Effector memory CD8-positive, alpha-beta T cell (primary cell): ENCODE results near the gene CDH4.

Experiments used
- ATAC-seq: fragments of 150-1000 bp; cut with Tn5 transposase; replicated peaks from 2 replicates; pipeline ENCODE4 v1.10.0; 2021; ENCODE audit warnings: mild to moderate bottlenecking, moderate library complexity
- DNase-seq, 3 experiments: peaks; one replicate each; pipeline ENCODE4 v3.0.0; 2021
- H3K27ac Mint-ChIP-seq, 2 donors: one replicate each; pipeline ENCODE4 v1.8.0; 2022; ENCODE audit warnings: mild to moderate bottlenecking in 2 of 2, mixed read lengths in 2 of 2, moderate library complexity in 2 of 2
- H3K27me3 Mint-ChIP-seq, 2 donors: one replicate each; pipeline ENCODE4 v1.8.0; 2022; ENCODE audit warnings: mixed read lengths in 2 of 2
- H3K36me3 Mint-ChIP-seq: one replicate; pipeline ENCODE4 v1.8.0; 2022; ENCODE audit warnings: mild to moderate bottlenecking, moderate library complexity, mixed read lengths; ENCODE audit not compliant: insufficient read depth
- H3K4me1 Mint-ChIP-seq, 2 donors: one replicate each; pipeline ENCODE4 v1.8.0; 2022; ENCODE audit warnings: low read depth in 2 of 2, mixed read lengths in 2 of 2
- H3K4me3 Mint-ChIP-seq, 2 donors: one replicate each; pipeline ENCODE4 v1.8.0; 2022; ENCODE audit warnings: mild to moderate bottlenecking in 2 of 2, mixed read lengths in 2 of 2, moderate library complexity in 2 of 2
- H3K9me3 Mint-ChIP-seq, 2 donors: one replicate each; pipeline ENCODE4 v1.8.0; 2022; ENCODE audit warnings: mixed read lengths in 2 of 2

The CDH4 gene

DNA sequence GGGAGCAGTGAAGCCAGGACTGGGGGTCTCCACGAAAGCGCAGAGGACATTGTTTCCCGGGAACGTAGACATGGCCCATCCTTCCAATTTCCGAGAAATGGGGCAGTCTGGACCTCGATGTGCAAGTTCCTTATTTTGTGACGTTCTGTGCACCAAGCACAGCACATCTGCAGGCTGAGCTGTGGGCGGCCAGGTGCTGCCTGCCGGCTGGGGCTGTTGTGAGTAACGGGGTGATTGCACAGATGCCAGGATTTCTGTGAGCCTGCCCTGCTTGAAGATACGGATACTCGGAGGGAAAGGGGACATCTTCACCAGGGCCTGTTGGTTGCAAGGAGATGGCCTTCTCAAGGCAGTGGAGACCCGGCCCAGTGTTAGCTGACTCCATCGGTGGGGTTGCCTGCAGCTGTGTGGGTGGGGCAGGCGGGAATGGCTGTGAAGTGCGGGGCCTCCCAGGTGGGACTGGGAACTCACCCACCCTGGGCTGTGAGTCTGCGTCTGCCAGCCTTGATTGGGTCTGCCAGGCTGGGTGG is 27.6 kb downstream of the CDH4 start:
- ATAC-seq (no peak), DNase-seq (no peak)
- H3K4me1 Mint-ChIP-seq: no peaks in the 10 kb centered on the region
- H3K27me3 Mint-ChIP-seq: peaks cover 0 to 21% of the 10 kb centered on the region in 2 donors
- H3K9me3 Mint-ChIP-seq: peaks cover 7 to 14% of the 10 kb centered on the region in 2 donors
- H3K36me3 Mint-ChIP-seq: no peaks in the 10 kb centered on the region
- H3K27ac Mint-ChIP-seq: no peak overlapping the region
- no peak overlapping the region for H3K4me3 Mint-ChIP-seq

DNA sequence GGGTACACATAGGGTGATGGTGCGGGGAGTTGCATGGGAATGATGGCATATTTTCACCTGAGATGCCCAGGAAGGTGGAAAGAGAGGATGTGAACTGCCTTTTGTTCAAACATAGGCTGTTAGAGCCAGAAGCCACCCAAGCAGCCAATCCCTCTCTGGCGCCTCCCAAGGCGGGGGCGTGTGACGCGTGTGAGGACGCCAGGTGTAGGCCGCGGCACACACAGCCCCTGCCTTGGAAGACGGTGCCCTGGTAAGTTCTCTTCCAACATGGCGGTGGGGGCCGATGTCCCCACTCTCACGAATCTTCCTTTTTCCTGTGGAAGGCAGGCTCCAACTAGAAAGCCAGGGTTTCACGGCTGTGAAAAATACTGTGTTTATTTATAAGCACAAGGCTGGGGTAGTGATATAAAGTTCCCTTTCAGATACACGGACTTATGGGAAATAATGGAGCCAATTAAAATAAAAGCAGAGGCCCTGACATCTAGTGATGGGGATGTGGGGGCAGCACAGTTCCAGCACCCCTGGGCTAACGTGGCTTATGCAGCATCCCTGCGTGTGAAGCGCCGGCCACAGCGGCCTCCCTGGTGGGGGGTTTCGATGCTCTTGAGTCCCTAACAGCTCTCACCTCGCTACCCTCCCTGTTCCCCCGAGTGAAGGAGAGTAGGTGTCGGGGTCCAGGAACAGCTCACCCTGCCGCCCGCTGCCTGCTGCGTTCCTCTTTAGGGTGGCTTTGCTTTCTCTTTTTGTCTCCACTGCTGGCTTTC is 28.3 kb downstream of the CDH4 start:
- no peaks in the 10 kb centered on the region for H3K36me3 Mint-ChIP-seq
- no peak overlapping the region for H3K27ac Mint-ChIP-seq
- H3K4me3 Mint-ChIP-seq: no peak overlapping the region
- H3K4me1 Mint-ChIP-seq: no peaks in the 10 kb centered on the region
- H3K9me3 Mint-ChIP-seq: peaks cover 3 to 7% of the 10 kb centered on the region in 2 donors
- DNase-seq (no peak), ATAC-seq (no peak)
- peaks cover 0 to 21% of the 10 kb centered on the region in 2 donors for H3K27me3 Mint-ChIP-seq

DNA sequence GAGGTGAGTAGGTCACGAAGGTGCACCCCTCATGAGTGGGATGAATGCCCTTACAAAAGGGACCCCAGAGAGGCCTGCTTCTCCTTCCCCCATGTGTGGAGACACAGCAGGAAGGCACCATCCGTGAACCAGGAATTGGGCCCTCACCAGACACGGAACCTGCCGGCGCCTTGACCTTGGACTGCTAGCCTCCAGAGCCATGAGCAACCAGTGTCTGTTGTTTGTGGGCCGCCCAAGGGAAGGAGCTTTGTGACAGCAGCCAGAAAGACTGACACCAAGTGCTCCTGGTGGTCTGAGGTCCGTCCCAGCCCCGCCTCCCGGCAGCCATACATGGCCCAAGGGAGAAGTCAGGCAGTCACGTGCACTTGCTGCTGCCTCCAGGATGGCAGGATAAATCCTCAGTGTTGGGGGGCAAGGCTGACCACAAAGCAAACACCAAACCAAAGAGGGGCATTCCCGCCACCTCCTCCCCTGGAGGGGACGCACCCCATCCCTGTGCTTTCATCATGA is 29.3 kb downstream of the CDH4 start:
- H3K36me3 Mint-ChIP-seq: no peaks in the 10 kb centered on the region
- H3K4me3 Mint-ChIP-seq: no peak overlapping the region
- H3K4me1 Mint-ChIP-seq: no peaks in the 10 kb centered on the region
- ATAC-seq (no peak), DNase-seq (no peak)
- H3K27me3 Mint-ChIP-seq: peaks cover 0 to 21% of the 10 kb centered on the region in 2 donors
- peaks cover 3 to 7% of the 10 kb centered on the region in 2 donors for H3K9me3 Mint-ChIP-seq
- H3K27ac Mint-ChIP-seq: no peak overlapping the region

DNA sequence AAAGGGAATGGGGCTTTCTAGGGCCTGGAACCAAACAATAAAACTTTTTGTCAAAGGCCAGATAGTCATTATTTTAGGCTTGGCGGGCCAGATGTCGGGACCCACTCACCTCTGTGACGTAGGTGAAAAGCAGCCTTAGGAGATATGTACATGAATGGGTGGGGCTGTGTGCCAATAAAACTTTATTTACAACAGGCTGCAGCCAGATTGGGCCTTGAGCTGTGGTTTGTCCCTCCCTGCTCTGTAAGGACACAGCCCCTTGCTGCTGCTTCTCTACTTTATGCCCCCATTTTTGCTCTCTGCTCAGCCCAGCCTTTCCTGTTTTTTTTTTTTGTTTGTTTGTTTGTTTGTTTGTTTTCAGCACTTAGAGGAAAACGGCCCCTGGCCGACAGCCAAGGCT is 32.7 kb downstream of the CDH4 start:
- no peak overlapping the region for H3K27ac Mint-ChIP-seq
- ATAC-seq: no peak
- DNase-seq: no peak
- no peaks in the 10 kb centered on the region for H3K36me3 Mint-ChIP-seq
- H3K4me1 Mint-ChIP-seq: no peaks in the 10 kb centered on the region
- no peak overlapping the region for H3K4me3 Mint-ChIP-seq
- H3K9me3 Mint-ChIP-seq: peaks cover 3 to 7% of the 10 kb centered on the region in 2 donors
- H3K27me3 Mint-ChIP-seq: peaks cover 0 to 3% of the 10 kb centered on the region in 2 donors

DNA sequence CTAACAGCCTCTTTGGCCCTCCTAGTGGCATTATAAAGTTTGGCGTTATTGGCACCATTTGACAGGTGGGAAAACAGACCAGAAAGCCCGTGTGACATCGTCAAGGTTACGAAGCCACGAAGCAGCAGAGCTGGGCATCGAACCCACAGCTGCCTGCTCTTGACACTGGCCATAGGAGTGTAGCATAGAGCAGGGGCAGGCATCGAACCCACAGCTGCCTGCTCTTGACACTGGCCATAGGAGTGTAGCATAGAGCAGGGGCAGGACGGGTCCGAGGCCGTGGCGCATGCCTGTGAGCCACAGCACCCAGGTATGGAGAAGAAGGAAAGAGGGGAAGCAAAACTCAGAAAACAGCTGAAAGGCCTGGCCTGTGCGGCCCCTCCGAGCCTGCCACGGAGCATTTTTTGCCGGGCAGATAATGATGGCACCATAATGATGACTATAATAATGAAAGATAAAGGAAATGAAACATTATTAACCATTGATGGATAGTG is 33.1 kb downstream of the CDH4 start:
- H3K27me3 Mint-ChIP-seq: no peaks in the 10 kb centered on the region

DNA sequence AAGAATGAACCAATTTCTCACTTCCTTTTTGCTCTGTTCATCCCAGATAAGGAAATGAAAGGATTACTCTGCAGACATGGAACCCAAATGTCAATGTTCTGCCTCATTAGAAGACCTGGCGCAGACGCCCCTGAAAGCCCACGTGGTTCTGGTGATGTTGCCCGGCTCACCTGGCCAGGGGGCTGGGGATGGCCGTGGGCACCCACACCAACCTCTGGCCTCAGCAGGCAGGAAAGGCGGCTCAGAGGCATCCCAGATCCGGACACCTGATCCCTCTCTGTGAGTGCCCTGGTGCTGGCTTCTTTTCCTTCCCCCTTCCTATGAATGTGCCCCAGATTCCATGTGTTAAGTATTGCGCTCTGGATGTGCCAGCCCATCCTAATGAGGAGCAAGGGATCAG is 33.6 kb downstream of the CDH4 start:
- no peaks in the 10 kb centered on the region for H3K4me1 Mint-ChIP-seq
- H3K9me3 Mint-ChIP-seq: peaks cover 3 to 7% of the 10 kb centered on the region in 2 donors
- no peaks in the 10 kb centered on the region for H3K36me3 Mint-ChIP-seq
- no peak for ATAC-seq
- no peak overlapping the region for H3K4me3 Mint-ChIP-seq
- no peak for DNase-seq
- peaks cover 0 to 2% of the 10 kb centered on the region in 2 donors for H3K27me3 Mint-ChIP-seq
- no peak overlapping the region for H3K27ac Mint-ChIP-seq

More for the DNA sequence above, 33.1 kb downstream of the CDH4 start:
- H3K4me3 Mint-ChIP-seq: no peak overlapping the region
- ATAC-seq (no peak), DNase-seq (no peak)
- no peaks in the 10 kb centered on the region for H3K36me3 Mint-ChIP-seq
- no peaks in the 10 kb centered on the region for H3K4me1 Mint-ChIP-seq
- no peak overlapping the region for H3K27ac Mint-ChIP-seq
- H3K9me3 Mint-ChIP-seq: peaks cover 3 to 7% of the 10 kb centered on the region in 2 donors

DNA sequence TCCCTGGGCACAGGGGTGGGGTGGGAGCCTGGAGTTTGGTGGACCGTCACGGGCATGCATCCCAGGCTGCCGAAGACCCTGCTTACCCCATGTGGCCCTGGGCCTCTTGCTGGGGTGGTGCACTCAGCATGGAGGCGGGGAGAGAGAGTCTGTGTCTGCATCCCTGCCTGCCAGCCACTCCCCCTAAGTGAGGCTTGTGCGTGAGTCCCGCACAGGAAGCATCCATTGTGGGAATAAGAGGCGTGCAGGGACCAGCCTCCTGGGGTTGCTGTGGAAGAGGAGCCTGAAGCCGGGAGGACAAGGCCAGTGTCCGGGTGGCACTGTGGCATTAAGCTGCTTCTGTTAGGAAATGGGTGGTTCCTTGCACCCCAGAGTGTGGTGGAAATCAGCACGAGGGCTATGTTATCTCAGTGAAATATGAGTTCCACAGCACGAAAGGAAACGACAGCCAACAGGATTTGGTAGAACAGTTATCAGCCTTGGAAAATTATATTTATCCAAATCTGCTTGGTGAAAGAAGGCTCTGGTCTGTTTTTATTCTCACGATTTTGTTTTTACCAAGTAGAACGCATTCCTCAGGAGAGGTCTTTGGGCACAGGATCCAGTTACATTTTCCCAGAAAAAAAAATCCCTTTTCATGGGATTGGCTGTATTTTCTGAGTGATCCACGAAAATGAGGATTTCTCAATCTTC is 35.7 kb downstream of the CDH4 start:
- Mint-ChIP-seq H3K27me3 (peaks cover 0 to 18% of the 10 kb centered on the region in 2 donors), H3K4me3 (no peak overlapping the region), H3K4me1 (no peaks in the 10 kb centered on the region), H3K27ac (no peak overlapping the region), H3K36me3 (no peaks in the 10 kb centered on the region), H3K9me3 (peaks cover 0 to 1% of the 10 kb centered on the region in 2 donors)
- no peak for DNase-seq
- ATAC-seq: no peak

DNA sequence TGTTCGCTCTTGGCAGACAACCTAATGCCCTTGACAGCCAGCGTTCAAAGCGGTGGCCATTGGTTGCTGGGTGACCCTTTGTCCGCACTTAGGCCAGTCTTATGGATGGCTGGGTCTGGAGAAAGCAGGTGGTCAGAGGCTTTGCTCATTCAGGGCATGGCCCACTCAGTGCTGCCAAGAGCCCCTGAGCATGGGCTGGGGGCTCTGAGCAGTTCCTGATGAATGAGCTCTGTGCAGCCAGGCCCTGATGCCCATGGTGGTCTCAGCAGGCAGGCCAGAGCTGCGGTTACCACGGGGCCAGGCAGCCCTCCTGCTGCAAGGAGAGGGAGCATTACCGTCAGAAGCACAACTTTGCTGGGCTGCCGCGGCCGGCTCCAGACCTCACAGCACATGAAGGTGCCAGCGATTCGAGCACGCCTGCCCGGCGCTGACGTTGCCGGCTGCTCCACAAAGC is 36.3 kb downstream of the CDH4 start:
- peaks cover 0 to 18% of the 10 kb centered on the region in 2 donors for H3K27me3 Mint-ChIP-seq
- ATAC-seq: no peak
- DNase-seq: no peak
- no peaks in the 10 kb centered on the region for H3K4me1 Mint-ChIP-seq
- H3K4me3 Mint-ChIP-seq: no peak overlapping the region
- no peaks in the 10 kb centered on the region for H3K36me3 Mint-ChIP-seq
- H3K27ac Mint-ChIP-seq: no peak overlapping the region
- H3K9me3 Mint-ChIP-seq: no peaks in the 10 kb centered on the region

DNA sequence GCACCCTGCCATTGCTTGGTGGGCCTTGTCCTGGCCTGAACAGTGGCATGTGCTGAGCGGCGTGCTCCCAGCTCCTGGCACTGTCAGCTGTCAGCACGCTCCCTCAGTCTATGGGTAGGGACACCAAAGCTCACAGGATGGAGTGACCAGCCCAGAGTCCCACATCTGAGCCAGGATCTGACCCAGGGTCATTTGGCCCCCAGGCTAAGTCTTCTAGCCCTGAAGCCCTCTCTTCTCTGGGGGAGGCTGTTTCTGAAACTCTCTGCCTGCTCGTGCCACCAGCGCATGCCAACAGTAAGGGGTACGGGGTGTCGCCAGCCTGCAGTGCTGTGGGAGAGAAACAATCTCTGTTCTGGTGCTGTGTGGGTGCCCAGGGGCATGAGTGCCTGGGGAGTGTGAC is 37.1 kb downstream of the CDH4 start:
- ATAC-seq (no peak), DNase-seq (no peak)
- H3K36me3 Mint-ChIP-seq: no peaks in the 10 kb centered on the region
- H3K9me3 Mint-ChIP-seq: no peaks in the 10 kb centered on the region
- peaks cover 0 to 18% of the 10 kb centered on the region in 2 donors for H3K27me3 Mint-ChIP-seq
- H3K27ac Mint-ChIP-seq: no peak overlapping the region
- H3K4me1 Mint-ChIP-seq: no peaks in the 10 kb centered on the region
- no peak overlapping the region for H3K4me3 Mint-ChIP-seq

DNA sequence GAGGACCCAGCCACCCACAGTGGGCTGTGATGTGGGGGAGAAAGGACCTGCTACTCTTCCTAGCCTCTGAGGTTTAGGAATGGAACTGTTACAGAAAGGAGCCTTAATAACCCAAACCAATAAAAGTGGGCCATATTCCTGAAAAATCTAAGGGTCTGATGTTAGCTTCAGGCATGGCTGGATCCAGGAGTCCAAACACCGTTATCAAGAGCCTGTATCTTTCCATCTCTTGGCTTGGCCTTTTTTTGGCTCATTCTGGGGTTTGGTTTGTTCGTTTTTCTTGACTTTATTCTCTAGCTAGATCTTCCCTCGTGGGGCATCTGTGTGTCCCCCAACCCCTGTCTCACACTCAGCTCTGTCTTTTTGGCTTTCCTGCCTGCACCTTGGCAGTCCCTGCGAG is 38.7 kb downstream of the CDH4 start:
- peaks cover 0 to 18% of the 10 kb centered on the region in 2 donors for H3K27me3 Mint-ChIP-seq

DNA sequence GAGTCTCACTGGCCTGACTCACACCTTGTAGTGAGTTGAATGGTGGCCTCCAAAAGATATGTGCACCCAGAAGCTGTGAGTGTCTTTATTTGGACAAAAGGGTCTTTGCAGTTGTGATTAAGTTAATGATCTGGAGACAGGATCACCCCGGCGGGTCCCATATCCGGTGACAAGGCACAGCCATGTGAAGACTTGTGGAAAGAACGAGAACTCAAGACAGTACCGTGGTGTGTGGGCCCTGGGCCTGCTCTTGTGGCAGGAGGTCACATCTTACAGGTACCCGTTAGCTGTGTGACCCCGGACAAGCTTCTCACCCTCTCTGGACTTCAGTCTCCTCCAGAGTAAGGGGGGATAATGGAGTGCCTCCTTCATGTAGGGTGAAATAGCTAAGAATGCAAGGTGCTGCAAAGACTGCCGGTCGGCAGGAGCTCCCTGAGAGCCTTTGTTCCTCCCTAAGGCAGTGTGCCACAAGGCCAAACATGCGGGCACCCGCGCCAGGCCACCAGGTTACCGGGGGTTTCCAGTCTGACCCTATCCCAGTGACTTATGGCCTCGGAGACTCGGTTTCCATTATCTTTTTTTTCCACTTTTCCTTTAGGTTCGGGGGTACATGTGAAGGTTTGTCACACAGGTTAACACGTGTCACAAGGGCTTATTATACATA is 39.2 kb downstream of the CDH4 start:
- ATAC-seq: no peak
- Mint-ChIP-seq H3K9me3 (peaks cover 0 to 2% of the 10 kb centered on the region in 2 donors), H3K27me3 (peaks cover 0 to 18% of the 10 kb centered on the region in 2 donors), H3K4me3 (no peak overlapping the region), H3K4me1 (no peaks in the 10 kb centered on the region), H3K36me3 (no peaks in the 10 kb centered on the region), H3K27ac (no peak overlapping the region)
- DNase-seq: no peak

More for the DNA sequence above, 38.7 kb downstream of the CDH4 start:
- DNase-seq (no peak), ATAC-seq (no peak)
- no peaks in the 10 kb centered on the region for H3K9me3 Mint-ChIP-seq
- no peak overlapping the region for H3K27ac Mint-ChIP-seq
- no peaks in the 10 kb centered on the region for H3K36me3 Mint-ChIP-seq
- no peak overlapping the region for H3K4me3 Mint-ChIP-seq
- no peaks in the 10 kb centered on the region for H3K4me1 Mint-ChIP-seq

DNA sequence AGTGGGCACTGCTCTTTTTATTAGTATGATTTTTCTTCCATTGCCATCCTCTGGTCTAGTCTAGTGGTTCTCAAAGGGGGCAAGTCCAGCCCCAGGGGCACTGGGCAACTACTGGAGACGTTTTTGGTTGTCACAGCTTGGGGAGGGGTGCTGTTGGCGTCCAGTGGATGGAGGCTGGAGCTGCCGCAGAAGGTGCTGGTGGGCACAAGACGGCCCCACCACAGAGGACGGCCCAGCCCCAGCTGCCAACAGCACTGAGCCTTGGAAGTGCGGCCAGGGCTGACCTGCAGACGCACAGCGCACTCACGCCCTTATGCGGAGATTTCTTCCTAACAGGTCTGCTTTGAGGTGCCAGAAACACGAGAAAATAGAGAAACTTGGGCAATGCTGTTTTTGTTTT is 40.3 kb downstream of the CDH4 start:
- Mint-ChIP-seq H3K4me3 (no peak overlapping the region), H3K9me3 (peaks cover 0 to 2% of the 10 kb centered on the region in 2 donors), H3K36me3 (no peaks in the 10 kb centered on the region), H3K4me1 (no peaks in the 10 kb centered on the region), H3K27me3 (peaks cover 0 to 18% of the 10 kb centered on the region in 2 donors), H3K27ac (no peak overlapping the region)
- no peak for ATAC-seq
- no peak for DNase-seq
